Astrocyte of the spinal cord (primary cell): Measurements from ENCODE around the gene GOLGA3.
A peak's percentile ranks its signal among the peaks of the same experiment; 100 is the strongest.
"Not testable (repeated sequence)": the region's sequence is repeated elsewhere in the genome, so short reads cannot be mapped to it uniquely, and the experiment has no call there.

Experiments used
- DNase-seq: peaks from one replicate; pipeline ENCODE4 v3.0.0; 2011; ENCODE audit warnings: low read depth, low spot score
- H3K4me3 ChIP-seq: 2 replicates; pipeline ENCODE4 v1.5.1; 2011; ENCODE audit warnings: low read depth, mild to moderate bottlenecking, low read length, moderate library complexity
- in situ Hi-C: cut with HindIII; loops from 2 replicates; pipeline ENCODE4 v1.10.0; 2017; ENCODE audit warnings: low sequenced_read_pairs
- TF ChIP-seq, protein P1 (sequence below): IDR thresholded peaks from 2 replicates; pipeline ENCODE4 v1.5.1; 2012; ENCODE audit warnings: low read depth, mild to moderate bottlenecking, low read length, inconsistent platforms

The GOLGA3 gene

DNA sequence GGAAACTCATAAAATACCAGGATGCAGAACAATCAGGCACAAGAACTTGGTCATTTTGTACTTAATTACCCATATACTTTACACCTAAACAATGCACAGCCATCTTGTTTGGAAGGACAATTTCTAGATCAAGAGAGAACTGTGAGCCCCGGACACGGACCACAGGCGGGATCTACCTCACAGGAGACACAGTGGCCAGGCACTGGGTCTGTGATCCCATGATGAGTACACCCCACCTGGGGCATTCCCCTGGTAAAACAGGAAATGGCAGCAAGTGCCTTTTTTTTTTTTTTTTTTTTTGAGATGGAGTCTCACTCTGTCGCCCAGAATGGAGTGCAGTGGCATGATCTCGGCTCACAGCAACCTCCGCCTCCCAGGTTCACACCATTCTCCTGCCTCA lies 15.2 kb downstream of the GOLGA3 start:
- H3K4me3 ChIP-seq, result no peak overlapping the region
- in situ Hi-C loops, result no loop called here
- TF ChIP-seq, protein P1, sequence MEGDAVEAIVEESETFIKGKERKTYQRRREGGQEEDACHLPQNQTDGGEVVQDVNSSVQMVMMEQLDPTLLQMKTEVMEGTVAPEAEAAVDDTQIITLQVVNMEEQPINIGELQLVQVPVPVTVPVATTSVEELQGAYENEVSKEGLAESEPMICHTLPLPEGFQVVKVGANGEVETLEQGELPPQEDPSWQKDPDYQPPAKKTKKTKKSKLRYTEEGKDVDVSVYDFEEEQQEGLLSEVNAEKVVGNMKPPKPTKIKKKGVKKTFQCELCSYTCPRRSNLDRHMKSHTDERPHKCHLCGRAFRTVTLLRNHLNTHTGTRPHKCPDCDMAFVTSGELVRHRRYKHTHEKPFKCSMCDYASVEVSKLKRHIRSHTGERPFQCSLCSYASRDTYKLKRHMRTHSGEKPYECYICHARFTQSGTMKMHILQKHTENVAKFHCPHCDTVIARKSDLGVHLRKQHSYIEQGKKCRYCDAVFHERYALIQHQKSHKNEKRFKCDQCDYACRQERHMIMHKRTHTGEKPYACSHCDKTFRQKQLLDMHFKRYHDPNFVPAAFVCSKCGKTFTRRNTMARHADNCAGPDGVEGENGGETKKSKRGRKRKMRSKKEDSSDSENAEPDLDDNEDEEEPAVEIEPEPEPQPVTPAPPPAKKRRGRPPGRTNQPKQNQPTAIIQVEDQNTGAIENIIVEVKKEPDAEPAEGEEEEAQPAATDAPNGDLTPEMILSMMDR, result no peak
- no peak for DNase-seq

DNA sequence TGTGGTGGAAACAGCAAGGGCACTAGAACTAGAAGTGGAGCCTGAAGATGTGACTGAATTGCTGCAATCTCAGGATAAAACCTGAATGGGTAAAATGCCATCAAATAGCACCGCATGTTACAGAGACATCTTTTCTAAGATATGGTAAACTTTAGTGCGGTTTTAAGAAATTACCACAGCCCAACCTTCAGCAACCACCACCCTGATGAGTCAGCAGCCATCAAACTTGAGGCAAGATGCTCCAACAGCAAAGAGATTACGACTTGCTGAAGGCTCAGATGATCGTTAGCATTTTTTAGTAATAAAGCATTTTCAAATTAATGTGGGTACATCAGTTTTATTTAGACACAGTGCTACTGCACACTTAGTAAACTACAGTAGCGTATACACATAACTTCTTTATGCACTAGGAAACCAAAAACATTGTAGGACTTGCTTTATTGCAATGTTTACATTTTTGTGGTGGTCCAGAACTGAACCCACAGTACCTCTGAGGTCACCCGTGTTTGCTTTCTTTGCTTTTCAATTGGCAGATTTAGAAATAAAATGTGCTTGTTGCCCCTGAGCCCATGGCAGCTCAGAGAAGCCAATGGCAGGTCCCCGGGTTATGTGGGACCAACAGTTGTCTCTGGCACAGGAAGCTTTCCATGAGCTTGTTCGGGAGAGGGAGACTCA lies 15.9 kb downstream of the GOLGA3 start:
- in situ Hi-C loops, result no loop called here
- TF ChIP-seq, protein P1, result no peak
- DNase-seq, result peak; percentile 71
- H3K4me3 ChIP-seq, result no peak overlapping the region

DNA sequence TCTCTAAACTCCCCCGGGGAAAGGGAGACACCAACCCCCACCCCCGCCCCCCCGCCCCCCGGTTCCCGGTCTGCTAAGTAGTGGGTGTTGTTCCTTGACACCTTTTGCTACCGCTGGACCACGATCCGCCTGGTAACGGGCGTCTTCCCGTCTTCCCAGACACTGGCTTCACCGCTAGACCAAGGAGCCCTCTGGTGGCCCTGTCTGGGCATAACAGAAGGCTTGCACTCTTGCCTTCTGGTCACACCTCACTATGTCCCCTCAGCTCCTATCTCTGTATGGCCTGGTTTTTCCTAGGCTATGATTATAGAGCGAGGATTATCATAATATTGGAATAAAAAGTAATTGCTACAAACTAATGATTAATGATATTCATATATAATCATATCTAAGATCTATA lies 19.3 kb downstream of the GOLGA3 start:
- TF ChIP-seq, protein P1, result peak; percentile 50
- in situ Hi-C loops, H3K4me3 ChIP-seq, DNase-seq: not testable (repeated sequence)

DNA sequence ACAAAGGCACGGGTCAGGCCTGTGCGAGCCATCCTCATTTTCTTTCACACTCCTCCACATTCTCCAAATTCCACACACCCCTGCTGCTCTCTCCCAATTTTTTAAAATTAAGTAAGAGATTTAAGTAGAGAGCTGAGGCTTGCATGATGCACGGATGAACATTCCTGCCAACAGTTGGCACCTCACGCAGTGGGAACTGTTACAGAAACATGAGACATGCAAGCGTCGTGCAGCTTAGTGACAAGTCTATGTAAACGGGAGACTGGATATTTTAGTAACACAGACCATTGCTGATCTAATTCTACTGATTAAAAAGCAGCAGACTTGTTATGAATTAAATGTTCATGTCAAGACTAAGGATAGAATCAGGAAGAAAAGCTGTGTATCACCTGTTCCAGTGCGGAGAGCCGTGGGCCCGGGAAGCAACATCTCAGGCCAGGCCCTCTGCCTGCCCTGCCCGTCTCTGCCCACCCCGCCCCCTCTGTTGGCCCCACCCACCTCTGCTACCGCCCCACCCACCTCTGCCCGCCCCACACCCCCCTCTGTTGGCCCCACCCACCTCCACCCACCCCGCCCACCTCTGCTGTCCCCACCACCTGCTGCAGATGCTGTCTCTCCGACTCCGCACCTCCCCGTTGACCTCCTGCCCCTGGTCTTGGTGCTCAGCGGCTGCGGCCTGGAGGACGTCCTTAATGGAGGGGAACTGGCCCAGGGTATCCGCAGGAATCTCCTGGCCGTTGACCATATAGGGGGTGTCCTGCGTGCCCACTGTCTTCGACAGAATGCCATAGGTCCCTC lies 21.2 kb downstream of the GOLGA3 start:
- in situ Hi-C loops, result no loop called here
- DNase-seq, result no peak
- H3K4me3 ChIP-seq, result no peak overlapping the region
- TF ChIP-seq, protein P1, result no peak

DNA sequence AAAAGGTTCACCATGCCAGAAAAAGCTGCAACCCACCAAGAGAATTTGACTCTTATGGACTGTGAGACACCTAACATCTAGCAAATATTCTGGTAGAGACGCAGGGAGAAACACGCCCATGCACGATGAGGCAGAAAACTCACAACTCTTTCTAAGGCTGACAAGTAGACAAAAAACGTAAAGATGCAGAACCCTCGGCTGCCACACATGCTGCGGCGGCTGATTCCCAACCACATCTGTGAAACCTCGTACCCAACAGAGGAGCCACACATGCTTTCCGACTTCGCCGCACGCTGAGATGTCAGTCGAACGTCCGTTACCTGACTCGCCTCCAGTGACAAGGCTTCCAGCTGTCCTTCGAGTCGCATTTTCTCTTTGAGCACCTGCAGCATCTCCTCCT lies 21.8 kb downstream of the GOLGA3 start:
- H3K4me3 ChIP-seq, result no peak overlapping the region
- TF ChIP-seq, protein P1, result no peak
- in situ Hi-C loops, result no loop called here
- no peak for DNase-seq

DNA sequence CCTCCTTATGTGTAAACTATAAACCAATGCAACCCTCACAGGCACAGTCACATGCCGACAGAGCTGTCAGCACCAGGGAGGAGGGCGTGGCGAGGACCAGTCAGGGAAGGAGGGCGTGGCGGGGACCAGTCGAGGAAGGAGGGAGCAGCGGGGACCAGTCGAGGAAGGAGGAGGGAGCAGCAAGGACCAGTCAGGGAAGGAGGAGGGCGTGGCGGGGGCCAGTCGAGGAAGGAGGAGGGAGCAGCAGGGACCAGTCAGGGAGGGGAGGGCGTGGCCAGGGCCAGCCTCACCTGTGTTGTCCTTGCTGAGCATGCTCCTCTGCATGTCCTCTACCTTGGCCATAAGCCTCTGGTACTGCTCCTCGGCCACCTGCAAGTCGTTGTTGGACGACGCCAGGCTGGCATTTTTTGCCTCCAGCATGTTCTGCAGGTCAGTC lies 24.2 kb downstream of the GOLGA3 start:
- no peak overlapping the region for H3K4me3 ChIP-seq
- no peak for DNase-seq
- in situ Hi-C loops, result no loop called here
- TF ChIP-seq, protein P1, result no peak
